OCI-LY7 (cell line): ENCODE results near the gene TIMM9. TPM values are rescaled to one million over a fixed set of nuclear protein-coding genes. Genes with fewer than 3 reads are reported as not detected.

Source experiments
- BruUV-seq: library from RNA; stranded (reverse); fragments of 400-500 nt; replicated peaks from 2 replicates; lab custom pipeline; 2021; lab: Mats Ljungman, UMichigan
- CTCF ChIA-PET: fragments of 300-600 bp; sonication (Branson Sonifier 250); formaldehyde crosslinking; loops from one replicate; lab custom pipeline; 2022; ENCODE audit warnings: antibody characterized with exemption; ENCODE audit not compliant: unreplicated experiment; lab: Charles Lee
- POLR2A ChIA-PET: fragments of 300-600 bp; sonication (Branson Sonifier 250); formaldehyde crosslinking; loops from one replicate; lab custom pipeline; 2022; ENCODE audit warnings: antibody characterized with exemption; lab: Charles Lee
- DNase-seq: peaks from one replicate; pipeline ENCODE4 v3.0.0-alpha.2; 2015; ENCODE audit warnings: low spot score
- H2AFZ ChIP-seq: fragments of 200-600 bp; sonication (generic), shearing (Covaris generic); 2 replicates; pipeline ENCODE4 v1.6.1; 2014; ENCODE audit warnings: mild to moderate bottlenecking, antibody characterized with exemption, low read length, moderate library complexity
- H3K27ac ChIP-seq: fragments of 200-600 bp; sonication (generic); 2 replicates; pipeline ENCODE4 v1.5.1; 2014; ENCODE audit warnings: mixed run types, low read depth, mild to moderate bottlenecking, moderate library complexity, low read length, inconsistent platforms; ENCODE audit not compliant: poor library complexity, severe bottlenecking
- H3K36me3 ChIP-seq: fragments of 200-600 bp; sonication (generic); 2 replicates; pipeline ENCODE4 v1.6.1; 2014; ENCODE audit warnings: mild to moderate bottlenecking, antibody characterized with exemption, low read length, moderate library complexity, mixed read lengths; ENCODE audit not compliant: insufficient read depth
- H3K4me1 ChIP-seq: fragments of 200-600 bp; sonication (generic); 2 replicates; pipeline ENCODE4 v1.5.1; 2014; ENCODE audit warnings: mild to moderate bottlenecking, low read length; ENCODE audit not compliant: insufficient read depth, poor library complexity, severe bottlenecking
- H3K4me2 ChIP-seq: fragments of 200-600 bp; sonication (generic); 2 replicates; pipeline ENCODE4 v1.6.1; 2014; ENCODE audit warnings: mild to moderate bottlenecking, low read length
- H3K4me3 ChIP-seq: fragments of 200-600 bp; sonication (generic); 2 replicates; pipeline ENCODE4 v1.5.1; 2014; ENCODE audit warnings: mild to moderate bottlenecking, low read depth, low read length; ENCODE audit not compliant: poor library complexity, severe bottlenecking
- H3K79me2 ChIP-seq: fragments of 200-600 bp; sonication (generic); 2 replicates; pipeline ENCODE4 v1.6.1; 2016; ENCODE audit warnings: low read depth, mild to moderate bottlenecking, low read length, moderate library complexity, mixed read lengths; ENCODE audit not compliant: insufficient read depth
- H3K9me2 ChIP-seq: fragments of 200-600 bp; sonication (generic); 2 replicates; pipeline ENCODE4 v1.6.1; 2016; ENCODE audit warnings: mild to moderate bottlenecking, low read length, mixed read lengths; ENCODE audit not compliant: insufficient read depth
- H3K9me3 ChIP-seq: fragments of 200-600 bp; sonication (generic); 2 replicates; pipeline ENCODE4 v1.6.1; 2014; ENCODE audit warnings: mild to moderate bottlenecking, mixed run types, low read length, mixed read lengths
- H4K20me1 ChIP-seq: fragments of 200-600 bp; sonication (generic); 2 replicates; pipeline ENCODE4 v1.6.1; 2014; ENCODE audit warnings: mild to moderate bottlenecking, antibody characterized with exemption, low read length, moderate library complexity, mixed read lengths; ENCODE audit not compliant: insufficient read depth
- CTCF ChIP-seq: fragments of 200-600 bp; sonication (generic); conservative IDR thresholded peaks from 2 replicates; pipeline ENCODE4 v1.5.1; 2014; ENCODE audit warnings: mild to moderate bottlenecking, antibody characterized with exemption, low read length, moderate library complexity, mixed read lengths
- EZH2phosphoT487 ChIP-seq: fragments of 200-600 bp; sonication (generic); IDR thresholded peaks from 2 replicates; pipeline ENCODE4 v1.6.1; 2018; ENCODE audit warnings: low read depth, borderline replicate concordance, mild to moderate bottlenecking, mixed run types, antibody characterized with exemption, low read length, moderate library complexity, mixed read lengths
- intact Hi-C: fragments of 100-400 bp; cut with micrococcal nuclease; formaldehyde crosslinking; loops from one replicate; pipeline ENCODE4 v1.10.0; 2022; ENCODE audit not compliant: unreplicated experiment
- total RNA-seq, 2 experiments: library from RNA; depleted of rRNA in 1 of 2; stranded (reverse); fragments of >200 nt in 1 of 2; shearing (Covaris generic) in 1 of 2; gene quantifications; 2 replicates each; pipeline ENCODE4 v1.2.3, GENCODE V29; 2014 to 2022

The TIMM9 gene
- total RNA-seq, 2 experiments from 2014 or later = 37.2 to 60.3 TPM

DNA sequence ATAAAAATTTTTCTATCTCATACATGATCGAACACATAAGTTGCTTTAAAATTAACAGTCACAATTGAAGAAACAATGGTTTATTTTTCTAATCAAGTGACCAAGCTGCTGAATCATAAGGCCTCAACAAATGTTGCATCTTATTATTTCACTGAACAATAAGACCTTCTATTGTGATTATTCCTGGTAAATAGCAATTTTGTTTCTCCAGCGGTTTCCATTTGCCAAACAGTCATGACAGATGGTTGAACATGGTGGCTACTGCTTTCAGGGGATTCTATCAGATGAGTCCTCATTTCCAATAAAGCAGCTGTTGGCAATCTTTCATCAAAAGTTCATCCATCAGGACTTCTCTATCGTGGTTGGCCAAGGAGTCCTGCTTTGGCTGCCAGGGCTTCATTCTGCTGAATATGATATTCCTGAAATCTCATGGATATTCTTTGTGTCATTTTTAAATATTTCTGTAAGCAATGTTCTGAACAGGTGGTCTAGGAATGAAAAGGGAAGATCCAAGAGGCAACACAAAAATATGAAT lies 18.6 kb downstream of the TIMM9 start:
- no peak overlapping the region for H3K4me2 ChIP-seq
- CTCF ChIA-PET = no interaction called here
- POLR2A ChIA-PET = interaction anchor here (0.6 kb wide), 1 partner anchor 17 kb away, joined by 5 read pairs; no protein-coding TSS in a partner anchor
- BruUV-seq = TSS peak; percentile 30
- H3K4me3 ChIP-seq = no peak overlapping the region
- H3K9me2 ChIP-seq = no peaks in the 10 kb centered on the region
- no peak for DNase-seq
- H3K9me3 ChIP-seq = no peaks in the 10 kb centered on the region
- no peaks in the 10 kb centered on the region; the same call in 1 of the 2 replicates for H4K20me1 ChIP-seq
- H3K27ac ChIP-seq = no peak overlapping the region
- peaks cover 86% of the 10 kb centered on the region for H3K36me3 ChIP-seq
- TF ChIP-seq EZH2phosphoT487 (no peak), CTCF (no peak)
- H3K79me2 ChIP-seq = peaks cover 12% of the 10 kb centered on the region; the same call in 1 of the 2 replicates
- intact Hi-C loops = no loop called here
- H3K4me1 ChIP-seq = no peaks in the 10 kb centered on the region
- H2AFZ ChIP-seq = no peak overlapping the region

DNA sequence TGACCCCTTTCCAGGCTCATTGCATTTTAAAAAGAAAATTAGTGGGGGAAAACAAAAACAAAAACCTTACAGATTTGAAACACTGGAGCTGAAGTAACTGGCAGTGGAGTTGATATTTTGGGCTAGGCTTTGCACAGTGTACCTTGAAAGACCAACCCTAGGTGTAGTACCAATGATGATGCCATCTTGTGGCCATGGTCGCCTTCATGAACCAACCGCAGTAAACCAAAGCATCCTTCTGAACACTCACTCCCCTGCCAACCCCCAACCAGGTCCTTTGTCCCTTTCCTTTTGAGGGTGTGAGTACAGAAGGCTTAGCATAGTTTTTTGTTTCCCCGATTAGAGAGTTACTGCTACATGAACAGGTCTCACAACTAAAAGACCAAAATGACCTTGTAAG lies 25.7 kb downstream of the TIMM9 start:
- H3K4me2 ChIP-seq = no peak overlapping the region
- peak; percentile 18 for DNase-seq
- BruUV-seq = no TSS peak
- no peak overlapping the region for H3K27ac ChIP-seq
- no peaks in the 10 kb centered on the region for H3K9me3 ChIP-seq
- intact Hi-C loops = no loop called here
- no peaks in the 10 kb centered on the region for H3K4me1 ChIP-seq
- POLR2A ChIA-PET = interaction anchor here (0.6 kb wide), 1 partner anchor 750 kb away, joined by 4 read pairs; no protein-coding TSS in a partner anchor
- no peaks in the 10 kb centered on the region for H3K79me2 ChIP-seq
- TF ChIP-seq EZH2phosphoT487 (no peak), CTCF (peak; percentile 55)
- H2AFZ ChIP-seq = no peak overlapping the region
- peaks cover 28% of the 10 kb centered on the region for H3K36me3 ChIP-seq
- CTCF ChIA-PET = no interaction called here
- H3K4me3 ChIP-seq = no peak overlapping the region
- H4K20me1 ChIP-seq = no peaks in the 10 kb centered on the region
- no peaks in the 10 kb centered on the region for H3K9me2 ChIP-seq

GRCh38 chr14:58398895-58399294 lies 28.4 kb downstream of the TIMM9 start:
- Histone ChIP-seq H3K4me2 (no peak overlapping the region), H3K9me3 (no peaks in the 10 kb centered on the region), H3K36me3 (peaks cover 12% of the 10 kb centered on the region), H2AFZ (no peak overlapping the region), H3K4me1 (peaks cover 7% of the 10 kb centered on the region), H3K4me3 (no peak overlapping the region), H3K9me2 (no peaks in the 10 kb centered on the region), H4K20me1 (no peaks in the 10 kb centered on the region), H3K27ac (no peak overlapping the region), H3K79me2 (no peaks in the 10 kb centered on the region)
- no peak for TF ChIP-seq EZH2phosphoT487
- TF ChIP-seq CTCF = no peak
- no peak for DNase-seq
- no TSS peak for BruUV-seq
- CTCF ChIA-PET = no interaction called here
- POLR2A ChIA-PET = interaction anchor here (0.6 to 2.1 kb wide), 2 partner anchors 26 to 197 kb away, joined by 7 to 9 read pairs; no protein-coding TSS in a partner anchor
- intact Hi-C loops = no loop called here
